Left lobe of liver (tissue), 2 donors: ENCODE measurements around the gene TBC1D9. TPM values are rescaled to one million over a fixed set of nuclear protein-coding genes. Genes with fewer than 3 reads are reported as not detected.
A peak's percentile ranks its signal among the peaks of the same experiment; 100 is the strongest.
"Not testable (repeated sequence)": the region's sequence is repeated elsewhere in the genome, so short reads cannot be mapped to it uniquely, and the experiment has no call there.

Experiments used
- ATAC-seq: fragments of 200-7000 bp; cut with Tn5 transposase; one replicate; pipeline ENCODE4 v1.9.1; 2020; ENCODE audit warnings: mild to moderate bottlenecking, moderate library complexity
- DNase-seq: peaks from one replicate; pipeline ENCODE4 v3.0.0-alpha.2; 2020; ENCODE audit warnings: low spot score
- total RNA-seq: library from RNA; stranded (reverse); gene quantifications from one replicate; pipeline ENCODE4 v1.2.1, GENCODE V29; 2021
- donor health status: DM: no; HTN: no; CAD: no; lungs with moderate emphysema.
- donor health status: DM: no; HTN: yes; CAD: no.

TBC1D9 gene
- total RNA-seq, 1 donor from 2014 or later: 7.5 TPM

DNA sequence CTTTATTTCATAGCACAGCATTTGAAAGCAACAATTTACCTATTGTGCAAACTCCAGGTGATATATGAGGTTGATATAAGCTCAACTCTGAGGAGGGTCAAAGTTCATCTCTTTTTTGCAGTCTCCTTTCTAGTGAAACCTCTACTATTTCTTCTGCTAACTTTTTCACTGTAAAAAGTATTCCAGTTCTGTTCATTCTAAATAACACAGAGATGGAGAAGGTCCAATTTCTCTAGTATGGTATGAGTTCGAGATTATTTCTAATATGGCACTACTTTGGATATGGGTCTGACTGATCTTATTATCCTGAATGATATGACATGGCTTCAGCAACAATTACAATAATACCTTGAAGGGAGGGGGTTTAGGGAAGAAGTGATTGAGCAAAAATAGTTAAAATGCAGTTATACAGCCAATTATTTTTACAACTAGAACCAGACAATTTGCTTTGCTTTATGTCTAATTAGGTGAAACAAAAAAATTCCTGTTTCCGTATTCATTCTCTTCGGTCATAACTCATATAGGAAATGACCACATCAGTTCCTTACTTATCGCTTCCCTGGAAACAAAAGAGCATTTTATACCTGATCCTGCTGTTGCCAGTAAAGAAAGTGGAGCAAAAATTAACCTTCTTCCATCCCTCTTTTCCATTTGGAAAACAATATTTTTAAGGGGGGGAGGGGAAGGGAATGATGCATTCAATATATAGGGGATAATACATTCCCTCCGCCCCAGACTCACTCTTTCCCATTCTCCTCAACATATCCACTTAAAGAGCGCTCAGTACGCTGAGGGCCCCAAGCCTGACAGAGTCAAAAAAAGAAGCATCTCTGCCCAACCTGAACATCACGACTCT is 1.0 kb downstream of the TBC1D9 start:
- ATAC-seq (no peak), DNase-seq (no peak)

DNA sequence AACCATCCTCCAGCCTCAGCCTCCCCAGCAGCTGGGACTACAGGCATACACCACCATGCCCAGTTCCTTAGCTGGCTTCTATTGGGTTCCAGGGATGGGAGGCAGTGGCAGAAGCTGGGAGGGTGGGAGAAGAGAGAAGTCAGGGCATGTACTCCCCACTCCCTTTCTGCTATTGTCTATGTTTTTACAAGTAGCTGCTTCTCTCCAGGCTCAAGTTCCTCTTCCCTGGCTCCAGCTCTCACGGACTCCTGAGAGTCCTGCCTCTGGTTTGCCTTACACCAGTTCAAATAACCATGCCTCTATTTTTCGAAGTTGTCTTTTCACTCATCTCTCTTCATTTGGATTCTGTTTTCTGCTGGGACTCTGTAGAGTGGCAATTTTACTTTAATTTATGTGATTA is 2.9 kb downstream of the TBC1D9 start:
- no peak for ATAC-seq
- no peak for DNase-seq

DNA sequence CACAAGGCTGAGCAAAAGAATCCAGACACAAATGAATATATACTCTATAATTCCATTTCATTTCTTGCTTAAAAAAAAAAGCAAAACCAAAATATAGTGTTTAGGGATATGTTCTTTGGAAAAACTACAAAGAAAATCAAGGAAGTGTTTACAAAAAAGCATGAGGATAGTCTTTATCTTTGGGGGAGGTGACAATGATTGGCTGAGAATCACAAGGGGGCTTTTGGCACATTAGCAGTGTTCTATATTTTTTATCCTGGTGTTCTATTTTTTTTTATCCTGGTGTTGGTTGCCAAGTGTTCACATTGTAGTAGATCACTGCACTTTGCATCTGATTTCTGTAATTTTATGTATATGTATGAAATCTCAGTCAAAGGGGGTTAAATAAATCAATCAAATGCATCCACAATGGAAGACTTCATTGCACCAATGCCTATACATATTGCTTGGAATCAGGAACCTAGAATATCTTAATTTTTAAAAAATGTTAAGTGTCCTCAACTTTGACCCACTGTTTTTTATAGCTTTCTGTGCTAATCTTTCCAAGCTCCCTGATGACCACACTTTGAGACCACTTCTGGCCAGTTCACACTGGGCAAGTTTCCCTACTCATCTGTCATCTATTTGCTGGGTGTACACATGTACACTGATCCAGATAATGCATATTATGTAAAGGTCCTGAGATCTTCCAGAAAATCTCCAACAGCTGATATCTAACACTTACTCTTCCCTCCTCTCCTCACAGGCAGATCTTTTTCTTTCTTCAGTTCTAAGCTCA is 3.7 kb downstream of the TBC1D9 start:
- no peak for ATAC-seq
- no peak for DNase-seq

DNA sequence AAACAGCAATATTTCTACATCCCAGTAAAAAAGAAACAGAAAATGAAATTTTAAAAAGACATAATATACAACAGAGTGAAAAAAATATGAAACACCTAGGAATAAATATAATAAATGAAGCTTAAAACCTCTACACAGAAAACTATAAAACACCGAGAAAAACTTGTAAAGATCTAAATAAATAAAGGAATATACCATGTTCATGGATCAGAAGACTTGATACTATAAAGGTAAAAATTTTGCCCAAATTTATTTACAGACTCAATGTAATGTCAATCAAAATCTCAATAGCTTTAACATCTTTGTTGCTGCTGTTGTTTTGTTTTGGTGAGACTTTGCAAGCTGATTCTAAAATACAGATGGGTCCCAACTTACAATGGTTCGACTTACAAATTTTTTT is 5.7 kb downstream of the TBC1D9 start:
- DNase-seq (no peak), ATAC-seq (no peak)

DNA sequence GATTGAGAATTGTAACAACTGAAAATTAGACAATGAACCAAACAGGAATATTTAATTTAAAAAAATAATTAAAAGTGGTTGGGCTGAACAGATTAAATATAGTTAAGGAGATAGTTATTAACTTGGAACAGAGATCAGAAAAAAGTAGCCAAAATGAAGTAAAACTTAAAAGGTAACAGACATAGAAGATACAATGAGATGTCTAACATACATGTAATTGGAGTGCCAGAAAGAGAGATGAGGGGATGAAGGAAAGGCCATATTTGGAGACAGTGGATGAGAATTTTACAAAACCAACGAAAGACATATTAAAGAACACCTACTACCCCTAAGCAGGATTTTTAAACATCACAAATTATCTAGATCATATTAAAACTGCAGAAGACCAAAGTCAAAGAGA is 8.0 kb downstream of the TBC1D9 start:
- ATAC-seq (no peak), DNase-seq (no peak)

DNA sequence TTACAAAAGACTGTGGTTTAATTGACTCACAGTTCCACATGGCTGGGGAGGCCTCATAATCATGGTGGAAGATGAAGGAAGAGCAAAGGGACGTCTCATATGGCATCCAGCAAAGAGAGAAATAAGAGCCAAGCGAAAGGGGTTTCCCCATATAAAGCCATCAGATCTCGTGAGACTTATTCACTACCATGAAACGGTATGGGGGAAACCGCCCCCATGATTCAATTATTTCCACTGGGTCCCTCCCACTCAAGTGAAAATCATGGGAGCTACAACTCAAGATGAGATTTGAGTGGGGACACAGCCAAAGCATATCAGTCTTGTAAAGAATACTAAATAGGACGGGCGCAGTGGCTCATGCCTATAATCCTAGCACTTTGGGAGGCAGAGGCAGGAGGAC is 9.6 kb downstream of the TBC1D9 start:
- not testable (repeated sequence) for DNase-seq, ATAC-seq

DNA sequence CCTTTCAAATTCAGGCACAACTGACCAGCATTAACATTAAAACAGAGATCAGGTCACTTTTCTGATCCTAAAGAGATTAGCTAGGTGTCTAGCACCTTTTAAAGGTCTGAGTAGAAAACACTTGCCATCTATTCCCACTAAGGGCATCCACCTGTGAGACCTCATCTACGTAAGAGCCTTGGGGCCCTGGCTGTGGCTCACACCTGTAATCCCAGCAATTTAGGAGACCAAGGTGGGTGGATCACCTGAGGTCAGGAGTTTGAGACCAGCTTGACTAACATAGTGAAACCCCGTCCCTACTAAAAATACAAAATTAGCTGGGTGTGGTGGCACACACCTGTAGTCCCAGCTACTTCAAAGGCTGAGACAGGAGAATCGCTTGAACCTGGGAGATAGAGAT is 11.8 kb downstream of the TBC1D9 start:
- DNase-seq: no peak
- no peak for ATAC-seq

DNA sequence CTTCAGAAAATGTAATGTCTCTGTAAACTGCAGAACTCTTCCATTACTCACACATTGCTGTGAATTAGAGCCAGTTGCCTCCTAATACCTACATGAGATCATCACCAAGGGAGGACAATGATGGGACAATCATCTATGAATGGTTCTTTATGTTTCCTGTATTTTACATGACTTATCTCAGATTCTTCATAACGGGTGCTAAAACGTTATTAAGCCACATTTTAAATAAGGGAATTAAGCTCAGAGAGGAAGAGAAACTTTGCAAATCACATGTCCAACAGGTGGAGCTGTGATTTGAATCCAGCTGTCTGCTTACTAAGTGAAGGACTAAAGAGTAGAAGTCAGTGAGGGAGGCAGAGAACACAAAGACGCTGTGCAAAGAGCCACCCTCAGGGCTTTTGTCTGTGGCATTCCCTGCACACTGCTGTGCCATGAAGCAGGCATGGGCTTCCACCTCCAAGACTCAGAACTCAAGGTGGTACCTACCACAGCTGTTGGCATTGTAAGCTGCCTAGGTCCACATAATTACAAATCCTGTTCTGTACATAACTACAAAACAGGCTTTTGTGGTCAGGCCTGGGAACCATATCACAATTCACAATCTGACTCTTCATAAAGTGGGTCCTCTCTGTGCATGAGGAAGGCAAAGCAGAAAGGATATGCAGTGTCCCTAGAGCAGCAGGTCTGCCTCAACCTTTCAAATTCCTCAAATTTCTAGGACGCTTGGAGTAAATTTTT is 12.8 kb downstream of the TBC1D9 start:
- DNase-seq (no peak), ATAC-seq (peak; percentile 87)

DNA sequence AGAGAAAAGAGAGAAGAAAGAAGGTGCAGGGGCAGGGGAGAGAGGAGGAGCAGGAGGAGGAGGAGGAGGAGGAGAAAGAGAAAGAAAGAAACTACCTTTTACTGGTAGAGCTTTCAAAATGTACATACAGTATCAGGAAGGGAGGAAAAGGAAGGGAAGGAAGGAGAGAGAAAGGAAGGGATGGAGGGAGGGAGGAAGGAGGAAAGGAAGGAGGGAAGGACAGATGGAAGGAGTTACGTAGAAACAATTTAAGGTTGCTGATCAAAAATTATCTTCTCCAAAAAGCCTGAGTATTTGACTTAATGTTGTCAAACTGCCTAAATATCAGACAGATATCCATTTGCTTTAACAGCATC is 13.4 kb downstream of the TBC1D9 start:
- DNase-seq (no peak), ATAC-seq (no peak)

DNA sequence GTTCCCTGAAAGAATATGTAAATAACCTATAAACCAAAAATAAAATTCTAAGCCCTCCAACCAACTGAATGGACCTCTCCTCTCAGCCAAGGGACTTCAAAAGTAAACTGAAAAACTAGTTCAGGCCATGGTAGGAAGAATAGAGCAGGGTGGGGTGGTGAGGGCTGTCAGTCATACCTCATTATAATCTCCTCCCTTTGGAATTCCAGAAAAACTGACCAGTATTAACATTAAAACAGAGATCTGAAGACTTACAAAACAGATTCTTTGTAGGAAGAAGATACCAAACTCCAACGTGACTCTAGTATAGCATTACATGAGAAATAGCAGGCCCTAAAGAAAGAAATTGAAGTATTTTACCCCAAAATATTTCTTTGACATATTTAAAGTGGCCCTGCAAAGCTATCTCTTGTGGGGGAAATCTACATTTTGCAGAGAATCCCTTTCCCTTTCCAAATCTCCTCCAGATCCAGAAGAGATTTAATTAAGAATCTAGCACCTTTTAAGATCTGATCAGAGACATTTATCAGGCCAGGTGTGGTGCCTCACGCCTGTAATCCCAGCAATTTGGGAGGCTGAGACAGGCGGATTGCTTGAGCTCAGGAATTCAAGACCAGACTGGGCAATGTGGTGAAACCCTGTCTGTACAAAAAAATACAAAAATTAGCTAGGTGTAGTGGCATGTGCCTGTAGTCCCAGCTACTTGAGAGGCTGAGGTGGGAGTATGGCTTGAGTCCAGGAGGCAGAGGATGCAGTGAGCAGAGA is 15.1 kb downstream of the TBC1D9 start:
- no peak for ATAC-seq
- no peak for DNase-seq

DNA sequence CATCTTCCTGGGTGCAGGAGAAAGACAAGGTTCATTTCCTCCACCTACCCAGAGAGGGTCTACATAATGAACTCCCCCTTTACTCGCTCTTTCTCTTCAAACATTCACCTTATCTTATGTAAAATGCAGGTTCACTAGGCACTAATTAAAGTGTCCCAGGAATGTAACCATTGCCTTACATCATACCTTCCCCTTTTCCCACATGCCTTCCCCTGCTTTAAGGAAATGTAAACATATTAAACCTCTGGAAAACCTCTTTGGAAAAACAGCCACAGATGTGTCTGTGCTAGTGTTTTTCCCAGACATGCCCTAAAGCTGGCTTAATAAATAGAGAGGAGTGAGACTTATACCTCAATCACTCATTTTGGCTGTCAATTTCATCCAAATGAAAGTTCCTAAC is 15.8 kb downstream of the TBC1D9 start:
- ATAC-seq: no peak

DNA sequence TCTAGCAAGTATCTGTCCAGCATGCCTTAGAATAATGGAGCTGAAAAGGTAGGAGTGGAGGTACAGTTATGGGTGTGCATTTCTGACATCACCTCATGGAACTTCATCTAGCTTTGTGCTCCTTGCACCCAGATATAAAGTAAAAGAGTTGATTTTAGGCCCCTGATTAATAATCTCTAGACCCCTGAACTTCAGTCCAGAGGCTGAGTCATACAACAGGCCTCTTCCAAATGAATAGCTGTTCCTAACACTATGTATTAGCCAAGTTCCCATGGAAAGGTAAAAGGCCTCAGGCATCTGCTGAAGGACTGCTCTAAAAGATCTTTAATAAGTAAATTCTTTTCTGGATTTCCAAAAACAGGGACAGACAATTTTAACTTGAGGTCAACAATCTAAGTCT is 16.2 kb downstream of the TBC1D9 start:
- ATAC-seq: no peak
- no peak for DNase-seq

More for the DNA sequence above, 15.8 kb downstream of the TBC1D9 start:
- no peak for DNase-seq

DNA sequence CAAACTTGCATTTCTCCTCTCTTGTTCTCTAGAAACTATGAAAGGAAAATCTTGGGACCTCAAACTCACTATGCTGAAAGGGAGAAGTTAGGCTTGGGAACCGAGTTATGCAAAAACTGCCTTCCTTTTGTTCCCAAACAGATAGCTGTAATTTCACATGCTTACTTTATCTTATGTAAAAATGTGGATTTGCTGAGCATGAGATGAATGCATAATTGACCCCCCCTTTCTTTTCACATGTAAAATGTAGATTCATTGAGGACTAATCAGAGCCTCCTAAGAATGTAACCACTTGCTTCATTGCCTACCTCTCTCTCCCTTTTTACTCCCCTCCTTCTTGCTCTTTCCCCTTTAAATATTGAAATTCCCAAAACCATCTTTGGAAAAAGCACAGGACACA is 18.0 kb downstream of the TBC1D9 start:
- ATAC-seq (no peak), DNase-seq (no peak)

DNA sequence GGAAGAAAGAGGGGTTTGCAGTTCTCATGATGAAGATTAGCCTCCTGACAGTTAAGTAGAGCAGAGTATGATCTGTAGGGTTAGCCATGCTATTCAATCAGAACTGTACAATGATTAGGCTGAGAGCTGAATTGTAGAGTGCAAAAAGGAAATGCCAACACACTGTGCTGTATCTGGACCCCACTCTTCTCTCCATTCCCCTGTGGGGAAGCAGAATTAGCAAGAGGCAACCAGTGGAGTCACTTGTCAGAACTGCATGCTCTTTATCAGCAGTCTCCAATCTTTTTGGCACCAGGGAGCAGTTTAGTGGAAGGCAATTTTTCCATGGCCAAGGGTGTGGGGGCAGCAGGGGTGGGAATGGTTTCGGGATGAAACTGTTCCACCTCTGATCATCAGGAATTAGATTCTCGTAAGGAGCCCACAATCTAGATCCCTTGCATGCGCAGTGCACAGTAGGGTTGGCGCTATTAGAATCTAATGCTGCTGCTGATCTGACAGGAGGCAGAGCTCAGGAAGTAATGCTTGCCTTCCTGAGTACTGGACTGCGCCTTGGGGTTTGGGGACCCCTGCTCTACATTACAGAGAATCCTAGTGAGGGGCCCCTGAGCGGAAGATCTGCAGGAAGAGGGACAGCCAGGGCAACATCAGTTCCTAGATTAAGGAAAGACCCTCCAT is 19.4 kb downstream of the TBC1D9 start:
- DNase-seq (no peak), ATAC-seq (no peak)

DNA sequence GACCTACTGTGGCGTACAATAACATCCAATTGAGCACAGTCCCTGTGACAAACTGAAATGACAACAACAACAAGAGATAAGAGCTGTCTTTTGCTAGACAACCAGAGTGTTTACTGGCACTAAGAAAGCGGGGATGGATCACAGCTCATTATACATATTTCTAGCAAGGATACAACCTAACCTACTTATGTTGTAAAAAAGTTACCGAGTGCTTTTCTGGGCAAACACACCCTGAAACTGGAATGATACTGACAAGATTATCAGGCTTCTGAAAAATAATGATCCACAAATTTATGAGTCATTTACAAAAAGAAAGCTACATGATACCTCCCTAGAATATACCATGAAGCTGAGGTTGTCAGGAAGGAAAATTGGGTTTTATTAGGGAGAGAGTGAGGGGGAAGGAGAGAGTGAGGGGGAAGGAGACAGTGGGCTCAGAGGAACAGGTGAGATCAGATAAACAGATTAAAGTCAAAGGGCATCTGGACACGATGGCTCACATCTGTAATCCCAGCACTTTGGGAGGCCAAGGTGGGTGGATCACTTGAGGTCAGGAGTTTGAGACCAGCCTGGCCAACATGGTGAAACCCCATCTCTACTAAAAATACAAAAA is 20.3 kb downstream of the TBC1D9 start:
- ATAC-seq: no peak
- no peak for DNase-seq

DNA sequence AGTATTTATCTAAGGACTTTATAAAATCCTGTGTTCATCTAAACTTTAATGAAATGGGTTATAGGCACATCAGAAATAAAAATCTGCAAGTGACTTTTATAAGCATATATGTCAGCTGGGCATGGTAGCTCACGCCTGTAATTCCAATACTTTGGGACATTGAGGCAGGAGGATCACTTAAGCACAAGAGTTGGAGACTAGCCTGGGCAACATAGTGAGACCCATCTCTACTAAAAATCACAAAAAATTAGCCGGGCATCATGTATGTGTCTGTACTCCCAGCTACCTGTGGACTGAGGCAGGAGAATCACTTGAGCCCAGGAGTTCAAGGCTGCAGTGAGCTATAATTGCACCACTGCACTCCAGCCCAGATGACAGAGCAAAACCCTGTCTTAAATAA is 20.9 kb downstream of the TBC1D9 start:
- no peak for ATAC-seq
- no peak for DNase-seq

DNA sequence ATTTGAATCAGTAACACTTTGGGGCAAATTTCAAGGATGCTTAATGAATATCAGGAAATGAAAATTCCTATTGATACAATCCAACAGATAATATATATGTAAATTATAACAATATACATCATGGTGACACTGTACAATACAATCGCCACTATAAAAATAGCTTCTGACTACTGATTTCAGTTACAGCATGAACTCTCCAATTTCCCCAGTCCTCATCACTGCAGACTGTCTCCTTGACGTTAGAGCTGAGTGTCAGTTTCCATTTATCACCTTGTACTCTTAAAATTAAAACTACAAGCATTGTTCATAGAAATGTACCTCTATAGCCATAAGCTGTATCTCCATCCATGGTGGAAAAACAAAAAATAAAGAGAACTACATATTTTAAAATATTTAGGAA is 23.4 kb downstream of the TBC1D9 start:
- ATAC-seq (no peak), DNase-seq (no peak)

DNA sequence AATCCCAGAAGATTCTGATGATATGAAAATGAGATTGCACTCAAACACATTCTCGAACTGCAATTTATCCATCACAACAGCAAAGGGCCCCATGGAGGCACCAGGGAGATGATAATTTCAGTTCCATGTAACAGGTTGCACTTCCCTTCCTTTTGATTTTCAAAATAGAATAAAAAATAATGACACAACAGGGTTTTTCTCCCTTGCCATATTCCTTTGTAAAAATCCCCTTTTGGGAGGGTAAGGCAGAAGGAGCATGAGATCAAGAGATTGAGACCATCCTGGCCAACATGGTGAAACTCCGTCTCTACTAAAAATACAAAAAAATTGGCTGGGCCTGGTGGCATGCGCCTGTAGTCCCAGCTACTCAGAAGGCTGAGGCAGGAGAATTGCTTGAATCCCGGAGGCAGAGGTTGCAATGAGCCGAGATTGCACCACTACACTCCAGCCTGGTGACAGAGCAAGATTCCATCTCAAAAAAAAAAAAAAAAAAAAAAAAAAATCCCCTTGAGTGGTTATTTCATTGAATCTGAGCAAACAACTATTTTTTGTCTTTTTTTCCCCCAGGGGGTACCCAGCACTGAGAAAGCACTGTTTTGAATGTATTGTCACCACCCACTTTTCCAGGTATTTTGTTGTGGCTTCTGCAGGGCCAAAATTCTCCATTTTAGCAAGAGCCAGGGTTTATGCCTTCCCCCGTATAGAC is 26.7 kb downstream of the TBC1D9 start:
- DNase-seq: no peak
- no peak for ATAC-seq

DNA sequence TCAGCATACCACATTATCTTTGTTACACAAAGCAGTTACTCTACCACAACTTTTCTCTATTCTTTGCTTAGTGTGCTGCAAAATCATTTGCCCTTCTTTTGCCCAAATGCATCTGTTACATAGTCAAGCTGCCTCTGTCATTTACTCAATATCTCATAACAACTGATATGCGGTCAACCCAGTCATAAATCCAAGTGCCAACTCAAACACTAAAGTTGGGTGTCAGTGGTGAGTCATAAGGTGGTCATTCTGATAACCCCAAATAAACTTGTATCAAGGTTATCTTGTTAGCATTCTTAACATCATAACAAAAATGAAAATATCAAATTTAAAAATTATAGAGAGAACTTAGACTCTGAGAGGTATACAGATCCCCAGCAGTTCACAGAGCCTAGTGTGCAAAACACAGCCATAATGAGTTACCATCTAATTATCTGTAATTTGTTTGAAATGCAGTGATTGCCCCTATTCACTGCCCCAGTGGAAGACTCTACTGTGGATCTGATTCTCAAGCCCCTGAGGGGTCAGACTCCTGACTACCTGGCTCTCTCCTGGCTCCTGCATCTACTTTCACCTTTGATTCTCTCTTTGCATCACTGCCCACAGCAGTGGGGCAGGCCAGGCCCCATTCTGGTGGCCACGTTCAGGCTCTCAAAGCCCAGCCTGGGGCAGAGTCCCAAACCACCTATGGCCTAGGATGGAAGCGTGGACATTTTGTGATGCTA is 29.2 kb downstream of the TBC1D9 start:
- DNase-seq (no peak), ATAC-seq (peak; percentile 54)
